GM12801 (cell line): ENCODE data around the gene VEZT.

Experiments used
- CTCF ChIP-seq: IDR thresholded peaks from one replicate; pipeline ENCODE4 v1.5.1; 2011; ENCODE audit warnings: control low read depth; ENCODE audit not compliant: insufficient read length; ENCODE audit errors: extremely low read depth

Gene VEZT

GRCh38 chr12:95298916-95299315, 81.3 kb downstream of the VEZT start:
- no peak for TF ChIP-seq CTCF

- no peak for TF ChIP-seq CTCF
Measured at GRCh38 chr12:95300286-95300685, 82.7 kb downstream of the VEZT start.

DNA sequence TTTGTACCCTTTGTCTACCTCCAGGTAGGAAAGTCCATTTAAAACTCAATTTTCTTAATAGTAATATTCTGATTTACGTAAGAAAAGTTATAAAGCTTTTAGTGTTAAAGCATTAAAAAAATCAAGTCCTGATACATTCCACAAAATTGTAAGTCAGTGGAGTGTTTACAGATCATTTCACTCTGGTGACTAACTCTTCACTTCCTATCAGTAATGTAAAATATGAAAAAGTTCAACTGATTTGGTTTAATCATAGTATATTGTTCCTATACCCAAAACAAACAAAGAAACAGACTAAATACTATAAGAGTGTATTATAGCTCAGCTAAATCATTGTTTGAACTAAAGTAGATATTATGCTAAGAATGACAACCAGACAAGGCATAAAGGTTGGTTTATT, 85.9 kb downstream of the VEZT start:
- TF ChIP-seq CTCF = no peak

DNA sequence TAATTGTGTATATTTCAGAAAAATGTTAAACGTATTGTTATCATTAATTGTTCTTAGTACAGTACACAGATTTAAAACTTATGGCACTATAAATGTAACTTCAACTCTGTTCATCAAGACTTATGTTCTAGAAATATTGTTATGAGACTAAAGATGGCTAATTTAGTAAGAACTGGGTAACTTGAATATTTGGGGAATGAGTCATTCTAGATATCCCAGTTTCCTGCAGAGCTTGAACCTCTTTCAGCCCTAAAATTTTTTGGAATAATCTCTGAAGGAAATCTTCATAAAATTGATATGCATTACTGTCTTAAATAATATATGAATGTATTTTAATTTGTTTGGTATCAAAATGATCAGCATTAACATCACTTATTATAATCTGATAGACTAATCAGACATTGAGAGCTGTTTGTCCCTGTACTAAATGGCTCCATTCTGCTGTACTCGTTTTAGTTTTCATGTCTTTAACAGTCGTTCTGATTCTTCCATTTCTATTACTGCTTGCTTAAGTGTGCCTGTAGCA, 87.1 kb downstream of the VEZT start:
- no peak for TF ChIP-seq CTCF

- no peak for TF ChIP-seq CTCF
Measured at GRCh38 chr12:95312656-95313055, 95.0 kb downstream of the VEZT start.

GRCh38 chr12:95316798-95317197, 99.2 kb downstream of the VEZT start:
- TF ChIP-seq CTCF = no peak

GRCh38 chr12:95318071-95318545, 100.5 kb downstream of the VEZT start:
- TF ChIP-seq CTCF = no peak
